Astrocyte (in vitro differentiated cells and primary cell): ENCODE data around the gene FAM135A. TPM values are rescaled to one million over a fixed set of nuclear protein-coding genes. Genes with fewer than 3 reads are reported as not detected.

ENCODE experiments used
- DNase-seq: peaks from one replicate; pipeline ENCODE4 v3.0.0-alpha.2; 2010; ENCODE audit warnings: low read depth
- FAIRE-seq: peaks from 2 replicates; lab custom pipeline; 2011; peaks lifted over from hg19 to GRCh38; lab: Jason Lieb, UNC
- H2AFZ ChIP-seq: 2 replicates; pipeline ENCODE4 v1.6.0; 2012; ENCODE audit warnings: low read depth, low read length, inconsistent platforms
- H3K27ac ChIP-seq: 2 replicates; pipeline ENCODE4 v1.5.1; 2011; ENCODE audit warnings: low read depth, low read length, inconsistent platforms
- H3K27me3 ChIP-seq: 2 replicates; pipeline ENCODE4 v1.6.0; 2011; ENCODE audit warnings: low read length, inconsistent platforms; ENCODE audit not compliant: insufficient read depth
- H3K36me3 ChIP-seq: 2 replicates; pipeline ENCODE4 v1.5.1; 2011; ENCODE audit warnings: low read length, inconsistent platforms; ENCODE audit not compliant: insufficient read depth
- H3K4me1 ChIP-seq: 2 replicates; pipeline ENCODE4 v1.5.1; 2011; ENCODE audit warnings: low read length, inconsistent platforms; ENCODE audit not compliant: insufficient read depth
- H3K4me2 ChIP-seq: 2 replicates; pipeline ENCODE4 v1.6.0; 2012; ENCODE audit warnings: low read length, inconsistent platforms
- H3K4me3 ChIP-seq: 2 replicates; pipeline ENCODE4 v1.5.1; 2011; ENCODE audit warnings: low read depth, mild to moderate bottlenecking, low read length, inconsistent platforms; ENCODE audit not compliant: insufficient read depth
- H3K79me2 ChIP-seq: 2 replicates; pipeline ENCODE4 v1.6.0; 2012; ENCODE audit warnings: mild to moderate bottlenecking, low read length, inconsistent platforms; ENCODE audit not compliant: insufficient read depth
- H3K9ac ChIP-seq: 2 replicates; pipeline ENCODE4 v1.6.0; 2012; ENCODE audit warnings: mild to moderate bottlenecking, low read length, inconsistent platforms
- H3K9me3 ChIP-seq: 2 replicates; pipeline ENCODE4 v1.5.1; 2012; ENCODE audit warnings: low read depth, mild to moderate bottlenecking, low read length, inconsistent platforms; ENCODE audit not compliant: insufficient read depth
- H4K20me1 ChIP-seq: 2 replicates; pipeline ENCODE4 v1.6.0; 2012; ENCODE audit warnings: low read length, inconsistent platforms; ENCODE audit not compliant: insufficient read depth
- H3K27ac Mint-ChIP-seq: one replicate; pipeline ENCODE4 v1.8.0; 2021; ENCODE audit warnings: mild to moderate bottlenecking, mixed read lengths; ENCODE audit not compliant: unreplicated experiment
- H3K27me3 Mint-ChIP-seq: one replicate; pipeline ENCODE4 v1.8.0; 2021; ENCODE audit warnings: low read depth, mixed read lengths; ENCODE audit not compliant: unreplicated experiment
- H3K36me3 Mint-ChIP-seq: one replicate; pipeline ENCODE4 v1.8.0; 2021; ENCODE audit warnings: low read depth, mixed read lengths; ENCODE audit not compliant: unreplicated experiment
- H3K4me1 Mint-ChIP-seq: one replicate; pipeline ENCODE4 v1.8.0; 2021; ENCODE audit warnings: low read depth, mixed read lengths; ENCODE audit not compliant: unreplicated experiment
- H3K4me3 Mint-ChIP-seq: one replicate; pipeline ENCODE4 v1.8.0; 2021; ENCODE audit warnings: mild to moderate bottlenecking, moderate library complexity, mixed read lengths; ENCODE audit not compliant: unreplicated experiment
- H3K9me3 Mint-ChIP-seq: one replicate; pipeline ENCODE4 v1.8.0; 2021; ENCODE audit warnings: mild to moderate bottlenecking, mixed read lengths; ENCODE audit not compliant: unreplicated experiment
- CTCF ChIP-seq: IDR thresholded peaks from 2 replicates; pipeline ENCODE4 v1.5.1; 2011; ENCODE audit warnings: low read depth, mild to moderate bottlenecking, inconsistent platforms, low read length, moderate library complexity; ENCODE audit not compliant: insufficient read depth
- EZH2 ChIP-seq: IDR thresholded peaks from 2 replicates; pipeline ENCODE4 v1.6.1; 2012; ENCODE audit warnings: mild to moderate bottlenecking, low read length, inconsistent platforms; ENCODE audit not compliant: insufficient read depth
- total RNA-seq: library from RNA; stranded (reverse); gene quantifications from 2 replicates; pipeline ENCODE4 v1.2.1, GENCODE V29; 2021

Gene FAM135A
- total RNA-seq, 1 donor from 2014 or later: 10.0 TPM

GRCh38 chr6:70395301-70395672, 18.0 kb upstream of the FAM135A start:
- Mint-ChIP-seq H3K9me3 (no peaks in the 10 kb centered on the region), H3K27ac (no peak overlapping the region), H3K4me3 (no peak overlapping the region), H3K36me3 (no peaks in the 10 kb centered on the region), H3K4me1 (peaks cover 8% of the 10 kb centered on the region), H3K27me3 (peaks cover 2% of the 10 kb centered on the region)
- no peak overlapping the region for H3K4me2 ChIP-seq
- DNase-seq (no peak), FAIRE-seq (no peak)
- no peaks in the 10 kb centered on the region for H4K20me1 ChIP-seq
- H3K9me3 ChIP-seq: no peaks in the 10 kb centered on the region
- no peaks in the 10 kb centered on the region for H3K27me3 ChIP-seq
- H3K4me1 ChIP-seq: peaks cover 8% of the 10 kb centered on the region
- no peaks in the 10 kb centered on the region for H3K36me3 ChIP-seq
- no peak overlapping the region for H3K9ac ChIP-seq
- no peak overlapping the region for H2AFZ ChIP-seq
- H3K79me2 ChIP-seq: no peaks in the 10 kb centered on the region
- H3K4me3 ChIP-seq: no peak overlapping the region
- TF ChIP-seq CTCF: no peak
- TF ChIP-seq EZH2: no peak
- no peak overlapping the region for H3K27ac ChIP-seq

- H3K9me3 ChIP-seq: no peaks in the 10 kb centered on the region
- H3K27me3 Mint-ChIP-seq: peaks cover 2% of the 10 kb centered on the region
- H3K79me2 ChIP-seq: no peaks in the 10 kb centered on the region
- no peak for TF ChIP-seq CTCF
- no peak for TF ChIP-seq EZH2
- no peaks in the 10 kb centered on the region for H3K36me3 ChIP-seq
- no peak overlapping the region for H2AFZ ChIP-seq
- H3K27ac Mint-ChIP-seq: no peak overlapping the region
- no peak overlapping the region for H3K4me3 Mint-ChIP-seq
- no peaks in the 10 kb centered on the region for H4K20me1 ChIP-seq
- H3K4me1 ChIP-seq: peaks cover 8% of the 10 kb centered on the region
- no peak overlapping the region for H3K4me3 ChIP-seq
- FAIRE-seq (no peak), DNase-seq (no peak)
- H3K9ac ChIP-seq: no peak overlapping the region
- no peak overlapping the region for H3K27ac ChIP-seq
- H3K9me3 Mint-ChIP-seq: no peaks in the 10 kb centered on the region
- H3K36me3 Mint-ChIP-seq: no peaks in the 10 kb centered on the region
- H3K4me1 Mint-ChIP-seq: peaks cover 8% of the 10 kb centered on the region
- H3K4me2 ChIP-seq: no peak overlapping the region
- H3K27me3 ChIP-seq: no peaks in the 10 kb centered on the region
Measured at GRCh38 chr6:70396163-70396562, 17.1 kb upstream of the FAM135A start.

GRCh38 chr6:70396796-70397729, 16.2 kb upstream of the FAM135A start:
- no peaks in the 10 kb centered on the region for H3K9me3 Mint-ChIP-seq
- Histone ChIP-seq H2AFZ (no peak overlapping the region), H3K9ac (no peak overlapping the region), H3K9me3 (no peaks in the 10 kb centered on the region), H3K4me1 (peaks cover 8% of the 10 kb centered on the region), H3K4me2 (no peak overlapping the region), H4K20me1 (no peaks in the 10 kb centered on the region), H3K79me2 (no peaks in the 10 kb centered on the region), H3K36me3 (no peaks in the 10 kb centered on the region), H3K27ac (no peak overlapping the region), H3K27me3 (no peaks in the 10 kb centered on the region), H3K4me3 (no peak overlapping the region)
- FAIRE-seq (no peak), DNase-seq (no peak)
- peaks cover 8% of the 10 kb centered on the region for H3K4me1 Mint-ChIP-seq
- no peak for TF ChIP-seq EZH2
- TF ChIP-seq CTCF: no peak
- no peaks in the 10 kb centered on the region for H3K36me3 Mint-ChIP-seq
- H3K27ac Mint-ChIP-seq: no peak overlapping the region
- peaks cover 2% of the 10 kb centered on the region for H3K27me3 Mint-ChIP-seq
- no peak overlapping the region for H3K4me3 Mint-ChIP-seq
